Activated T-helper 1 cell treated with Interleukin-2 at 50 U/mL for 16 hours (primary cell): ENCODE results near the gene TUBB4B.
"Not testable (repeated sequence)": the region's sequence is repeated elsewhere in the genome, so short reads cannot be mapped to it uniquely, and the experiment has no call there.

Source experiments
- DNase-seq: peaks from one replicate; pipeline ENCODE4 v3.0.0-alpha.2; 2020; ENCODE audit warnings: low read depth

The TUBB4B gene

GRCh38 chr9:137251490-137252268 lies 10.6 kb downstream of the TUBB4B start:
- no peak for DNase-seq

- no peak for DNase-seq
Observed at GRCh38 chr9:137252555-137253506, 11.7 kb downstream of the TUBB4B start.

GRCh38 chr9:137253717-137254623 lies 12.9 kb downstream of the TUBB4B start:
- DNase-seq, result no peak

GRCh38 chr9:137254624-137255447 lies 13.7 kb downstream of the TUBB4B start, which contains the start of gene NELFB:
TSS of gene NELFB (plus strand) at chr9:137255327.
- peak; percentile 96 for DNase-seq

GRCh38 chr9:137255448-137256114 lies 14.5 kb downstream of the TUBB4B start:
- DNase-seq, result no peak

- DNase-seq, result no peak
Observed at GRCh38 chr9:137256362-137256761, 15.3 kb downstream of the TUBB4B start.

GRCh38 chr9:137256856-137257255 lies 15.8 kb downstream of the TUBB4B start:
- no peak for DNase-seq

GRCh38 chr9:137262173-137262908 lies 21.3 kb downstream of the TUBB4B start:
- not testable (repeated sequence) for DNase-seq

- no peak for DNase-seq
Observed at GRCh38 chr9:137262909-137263285, 21.8 kb downstream of the TUBB4B start.

- no peak for DNase-seq
Observed at GRCh38 chr9:137263506-137263905, 22.4 kb downstream of the TUBB4B start.

- no peak for DNase-seq
Observed at GRCh38 chr9:137264067-137264466, 23.0 kb downstream of the TUBB4B start.

- DNase-seq, result no peak
Observed at GRCh38 chr9:137265496-137266161, 24.5 kb downstream of the TUBB4B start.

GRCh38 chr9:137266162-137266527 lies 25.1 kb downstream of the TUBB4B start:
- no peak for DNase-seq

GRCh38 chr9:137266585-137267453 lies 25.7 kb downstream of the TUBB4B start:
- DNase-seq, result no peak

GRCh38 chr9:137267933-137268355 lies 26.9 kb downstream of the TUBB4B start:
- DNase-seq, result no peak

GRCh38 chr9:137268538-137269201 lies 27.6 kb downstream of the TUBB4B start:
- DNase-seq, result no peak

- no peak for DNase-seq
Observed at GRCh38 chr9:137269231-137269772, 28.2 kb downstream of the TUBB4B start.
